HG03575 (cell line): ENCODE results near the gene ANKRD63.

ENCODE experiments used
- ATAC-seq: cut with Tn5 transposase; IDR thresholded peaks from one replicate; pipeline ENCODE4 v1.9.1; 2021; ENCODE audit not compliant: unreplicated experiment, insufficient number of reproducible peaks, low FRiP score; ENCODE audit errors: extremely low read depth

Gene ANKRD63

GRCh38 chr15:40269604-40270003 lies 13.3 kb downstream of the ANKRD63 start:
- ATAC-seq: no peak

- no peak for ATAC-seq
These were observed 15.2 kb downstream of the ANKRD63 start for GRCh38 chr15:40267670-40268069.

- no peak for ATAC-seq
These were observed 16.0 kb downstream of the ANKRD63 start for GRCh38 chr15:40266828-40267304.

DNA sequence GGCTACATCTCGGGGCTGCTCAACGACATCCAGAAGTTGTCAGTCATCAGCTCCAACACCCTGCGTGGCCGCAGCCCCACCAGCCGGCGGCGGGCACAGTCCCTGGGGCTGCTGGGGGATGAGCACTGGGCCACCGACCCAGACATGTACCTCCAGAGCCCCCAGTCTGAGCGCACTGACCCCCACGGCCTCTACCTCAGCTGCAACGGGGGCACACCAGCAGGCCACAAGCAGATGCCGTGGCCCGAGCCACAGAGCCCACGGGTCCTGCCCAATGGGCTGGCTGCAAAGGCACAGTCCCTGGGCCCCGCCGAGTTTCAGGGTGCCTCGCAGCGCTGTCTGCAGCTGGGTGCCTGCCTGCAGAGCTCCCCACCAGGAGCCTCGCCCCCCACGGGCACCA lies 17.0 kb downstream of the ANKRD63 start:
- ATAC-seq: no peak

DNA sequence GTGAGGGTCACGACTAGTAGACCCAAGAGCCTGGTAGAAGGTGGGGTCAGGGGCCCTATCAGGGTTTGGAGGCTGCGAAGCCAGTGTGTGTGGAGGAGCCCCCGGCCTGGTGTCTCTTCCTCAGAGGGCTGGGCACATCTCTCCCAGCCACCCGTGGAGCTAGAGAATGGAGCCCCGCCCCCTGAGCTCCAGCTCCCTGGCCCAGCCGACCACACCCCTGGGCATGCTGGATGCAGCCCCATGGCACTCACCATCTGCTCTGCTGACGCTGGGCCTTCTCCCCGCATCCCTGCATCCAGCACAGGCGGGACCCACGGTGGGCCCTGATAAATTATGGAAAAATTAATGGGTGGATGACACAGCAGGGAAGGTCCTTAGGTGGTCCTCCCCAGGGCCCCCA lies 17.5 kb downstream of the ANKRD63 start:
- no peak for ATAC-seq

- ATAC-seq: no peak
These were observed 18.3 kb downstream of the ANKRD63 start for GRCh38 chr15:40264321-40265153.

GRCh38 chr15:40263024-40263754 lies 19.7 kb downstream of the ANKRD63 start:
- ATAC-seq: no peak

GRCh38 chr15:40259021-40259420 lies 23.8 kb downstream of the ANKRD63 start:
- no peak for ATAC-seq

DNA sequence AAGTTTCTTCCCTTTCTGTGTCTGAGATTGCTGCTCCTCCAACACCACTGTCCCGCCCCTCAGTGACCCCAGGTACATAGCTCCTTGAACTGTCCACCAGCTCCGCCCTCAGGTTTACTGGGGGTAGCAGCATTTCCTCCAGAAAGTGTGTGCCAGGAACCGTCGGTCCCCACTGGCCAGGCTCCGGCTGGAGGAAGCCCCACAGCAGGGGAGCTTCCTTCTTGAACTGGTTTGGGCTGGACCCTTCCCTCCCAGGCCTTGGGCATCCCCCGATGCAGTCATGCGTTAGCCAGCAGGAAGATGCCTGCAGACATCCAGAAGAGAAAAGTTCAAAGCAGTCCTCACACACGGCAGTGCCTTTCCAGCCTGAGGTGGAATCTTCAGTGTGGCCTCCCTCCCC lies 24.3 kb downstream of the ANKRD63 start:
- no peak for ATAC-seq

DNA sequence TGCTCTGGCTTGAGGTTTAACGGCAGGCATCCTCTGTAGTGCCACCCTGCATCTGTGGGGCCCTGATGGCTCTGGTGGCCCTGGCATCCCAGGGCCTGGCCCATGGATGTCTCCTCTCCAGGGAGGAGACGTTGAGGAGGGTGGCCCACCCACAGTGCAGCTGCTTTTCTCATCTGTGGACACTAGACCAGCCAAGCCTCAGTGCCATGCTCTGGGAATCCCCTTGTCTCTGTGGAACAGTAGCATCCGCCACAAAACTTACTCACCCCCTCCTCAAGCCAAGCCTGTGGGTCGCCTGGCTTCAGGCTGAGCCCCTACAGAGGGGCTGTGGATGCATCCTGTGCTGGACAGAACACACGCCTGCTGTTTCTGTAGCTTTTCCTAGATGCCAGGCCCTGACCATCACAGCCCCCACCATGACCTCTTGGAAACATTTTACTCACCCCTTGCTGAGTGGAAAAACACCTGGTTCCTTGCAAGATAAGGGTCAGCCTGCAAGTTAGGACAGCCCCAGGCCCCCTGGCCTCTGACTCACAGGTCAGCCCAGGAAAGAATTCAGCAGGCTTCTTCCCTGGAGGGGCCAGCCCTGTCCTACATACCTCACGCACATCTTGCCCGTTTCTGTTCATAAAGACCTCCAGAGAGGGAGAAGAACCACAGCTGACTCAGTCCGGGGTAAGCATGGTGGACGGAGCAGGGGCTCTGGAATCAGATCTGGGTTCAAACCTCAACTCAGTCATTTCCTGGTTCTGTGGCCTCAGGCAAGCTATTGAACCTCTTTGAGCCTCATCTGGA lies 25.0 kb downstream of the ANKRD63 start:
- ATAC-seq: no peak

- ATAC-seq: no peak
These were observed 26.1 kb downstream of the ANKRD63 start for GRCh38 chr15:40256638-40257235.

GRCh38 chr15:40255033-40255432 lies 27.8 kb downstream of the ANKRD63 start:
- no peak for ATAC-seq

- ATAC-seq: no peak
These were observed 28.4 kb downstream of the ANKRD63 start for GRCh38 chr15:40254452-40254851.

- no peak for ATAC-seq
These were observed 29.6 kb downstream of the ANKRD63 start for GRCh38 chr15:40253167-40253790.

- no peak for ATAC-seq
These were observed 30.3 kb downstream of the ANKRD63 start for GRCh38 chr15:40252438-40253166.

- no peak for ATAC-seq
These were observed 30.8 kb downstream of the ANKRD63 start for GRCh38 chr15:40252141-40252437.

- ATAC-seq: no peak
These were observed 31.3 kb downstream of the ANKRD63 start for GRCh38 chr15:40251486-40252140.
